Activated naive CD4-positive, alpha-beta T cell treated with anti-CD3 and anti-CD28 coated beads for 36 hours (primary cell): ENCODE measurements around the gene FAM53B. TPM values are rescaled to one million over a fixed set of nuclear protein-coding genes. Genes with fewer than 3 reads are reported as not detected.
A peak's percentile ranks its signal among the peaks of the same experiment; 100 is the strongest.

ENCODE experiments used
- CTCF ChIA-PET: fragments of 350-600 bp; sonication (Branson Sonifier 250); formaldehyde crosslinking; loops from one replicate; lab custom pipeline; 2021; ENCODE audit warnings: antibody characterized with exemption; lab: Charles Lee
- DNase-seq: peaks from one replicate; pipeline ENCODE4 v3.0.0-alpha.2; 2020
- H3K27ac Mint-ChIP-seq: one replicate; pipeline ENCODE4 v1.8.0; 2021; ENCODE audit warnings: mild to moderate bottlenecking, mixed read lengths
- H3K27me3 Mint-ChIP-seq: one replicate; pipeline ENCODE4 v1.8.0; 2021; ENCODE audit warnings: low read depth, mixed read lengths
- H3K36me3 Mint-ChIP-seq: one replicate; pipeline ENCODE4 v1.8.0; 2021; ENCODE audit warnings: low read depth, mixed read lengths
- H3K4me1 Mint-ChIP-seq: one replicate; pipeline ENCODE4 v1.8.0; 2021; ENCODE audit warnings: low read depth, mixed read lengths
- H3K4me3 Mint-ChIP-seq: one replicate; pipeline ENCODE4 v1.8.0; 2021; ENCODE audit warnings: mild to moderate bottlenecking, moderate library complexity, mixed read lengths
- H3K9me3 Mint-ChIP-seq: one replicate; pipeline ENCODE4 v1.8.0; 2021; ENCODE audit warnings: mixed read lengths
- intact Hi-C: fragments of 100-400 bp; cut with micrococcal nuclease; formaldehyde crosslinking; loops from one replicate; pipeline ENCODE4 v1.15.1; 2023
- total RNA-seq, 2 experiments: library from RNA; stranded (reverse); gene quantifications; one replicate each; pipeline ENCODE4 v1.2.3, GENCODE V29; 2021

The FAM53B gene
- total RNA-seq, 2 experiments from 2014 or later: 11.8 to 11.9 TPM

- no peak overlapping the region for H3K4me3 Mint-ChIP-seq
- CTCF ChIA-PET: interaction anchor here (2.1 to 12.6 kb wide), 2 partner anchors 10 to 16 kb away, joined by 8 to 138 read pairs; no protein-coding TSS in a partner anchor
- intact Hi-C loops: no loop called here
- peaks cover 80% of the 10 kb centered on the region for H3K4me1 Mint-ChIP-seq
- no peak for DNase-seq
- H3K9me3 Mint-ChIP-seq: no peaks in the 10 kb centered on the region
- peaks cover 1% of the 10 kb centered on the region for H3K36me3 Mint-ChIP-seq
- H3K27me3 Mint-ChIP-seq: no peaks in the 10 kb centered on the region
- H3K27ac Mint-ChIP-seq: no peak overlapping the region
Observed at GRCh38 chr10:124724279-124725027, 19.7 kb downstream of the FAM53B start.

GRCh38 chr10:124723826-124724225 is 20.4 kb downstream of the FAM53B start:
- no peak for DNase-seq
- peaks cover 80% of the 10 kb centered on the region for H3K4me1 Mint-ChIP-seq
- CTCF ChIA-PET: interaction anchor here (1.3 to 12.6 kb wide), 4 partner anchors 10 to 35 kb away, joined by 6 to 138 read pairs (median 12); no protein-coding TSS in a partner anchor
- intact Hi-C loops: loop anchor here (1.0 kb wide), 3 partner anchors 9 to 35 kb away; no protein-coding TSS in a partner anchor
- no peaks in the 10 kb centered on the region for H3K9me3 Mint-ChIP-seq
- H3K4me3 Mint-ChIP-seq: no peak overlapping the region
- H3K36me3 Mint-ChIP-seq: peaks cover 1% of the 10 kb centered on the region
- peak overlapping the region; percentile 91 for H3K27ac Mint-ChIP-seq
- H3K27me3 Mint-ChIP-seq: no peaks in the 10 kb centered on the region

- Mint-ChIP-seq H3K4me1 (peaks cover 80% of the 10 kb centered on the region), H3K27me3 (no peaks in the 10 kb centered on the region), H3K36me3 (peaks cover 1% of the 10 kb centered on the region), H3K9me3 (no peaks in the 10 kb centered on the region), H3K27ac (peak overlapping the region; percentile 91), H3K4me3 (peak overlapping the region; percentile 22)
- DNase-seq: peak; percentile 81
- CTCF ChIA-PET: interaction anchor here (0.6 to 12.6 kb wide), 6 partner anchors 10 to 193 kb away, joined by 3 to 138 read pairs (median 6); no protein-coding TSS in a partner anchor
- intact Hi-C loops: loop anchor here (1.0 kb wide), 3 partner anchors 10 to 34 kb away; no protein-coding TSS in a partner anchor
Observed at GRCh38 chr10:124722798-124723783, 21.1 kb downstream of the FAM53B start.

- CTCF ChIA-PET: interaction anchor here (0.6 to 12.6 kb wide), 6 partner anchors 10 to 201 kb away, joined by 3 to 138 read pairs (median 4); no protein-coding TSS in a partner anchor
- H3K9me3 Mint-ChIP-seq: no peaks in the 10 kb centered on the region
- peak overlapping the region; percentile 54 for H3K27ac Mint-ChIP-seq
- intact Hi-C loops: no loop called here
- DNase-seq: peak; percentile 52
- peaks cover 84% of the 10 kb centered on the region for H3K4me1 Mint-ChIP-seq
- no peaks in the 10 kb centered on the region for H3K27me3 Mint-ChIP-seq
- no peak overlapping the region for H3K4me3 Mint-ChIP-seq
- H3K36me3 Mint-ChIP-seq: peaks cover 1% of the 10 kb centered on the region
Observed at GRCh38 chr10:124721330-124722045, 22.7 kb downstream of the FAM53B start.

GRCh38 chr10:124719213-124719851 is 24.8 kb downstream of the FAM53B start:
- no peaks in the 10 kb centered on the region for H3K27me3 Mint-ChIP-seq
- CTCF ChIA-PET: interaction anchor here (0.6 to 12.6 kb wide), 22 partner anchors 10 to 316 kb away, joined by 3 to 138 read pairs (median 8); partner anchors contain the start of gene FAM53B
- H3K9me3 Mint-ChIP-seq: no peaks in the 10 kb centered on the region
- H3K27ac Mint-ChIP-seq: peak overlapping the region; percentile 84
- peak overlapping the region; percentile 64 for H3K4me3 Mint-ChIP-seq
- DNase-seq: peak; percentile 82
- H3K36me3 Mint-ChIP-seq: no peaks in the 10 kb centered on the region
- intact Hi-C loops: loop anchor here (1.0 to 2.0 kb wide), 4 partner anchors 23 to 493 kb away; partner anchors contain the start of gene EEF1AKMT2
- H3K4me1 Mint-ChIP-seq: peaks cover 89% of the 10 kb centered on the region

GRCh38 chr10:124717911-124718741 is 26.1 kb downstream of the FAM53B start:
- peak overlapping the region; percentile 84 for H3K27ac Mint-ChIP-seq
- H3K9me3 Mint-ChIP-seq: no peaks in the 10 kb centered on the region
- intact Hi-C loops: loop anchor here (1.0 to 2.0 kb wide), 9 partner anchors 10 to 491 kb away; partner anchors contain the start of gene EEF1AKMT2
- peaks cover 90% of the 10 kb centered on the region for H3K4me1 Mint-ChIP-seq
- peak; percentile 91 for DNase-seq
- CTCF ChIA-PET: interaction anchor here (0.9 to 12.6 kb wide), 19 partner anchors 9 to 74 kb away, joined by 3 to 138 read pairs (median 10); partner anchors contain the start of gene FAM53B
- H3K36me3 Mint-ChIP-seq: no peaks in the 10 kb centered on the region
- peak overlapping the region; percentile 64 for H3K4me3 Mint-ChIP-seq
- no peaks in the 10 kb centered on the region for H3K27me3 Mint-ChIP-seq

GRCh38 chr10:124717041-124717757 is 27.0 kb downstream of the FAM53B start:
- Mint-ChIP-seq H3K4me3 (peak overlapping the region; percentile 64), H3K27me3 (no peaks in the 10 kb centered on the region), H3K27ac (peak overlapping the region; percentile 84), H3K4me1 (peaks cover 88% of the 10 kb centered on the region), H3K9me3 (no peaks in the 10 kb centered on the region), H3K36me3 (no peaks in the 10 kb centered on the region)
- intact Hi-C loops: no loop called here
- no peak for DNase-seq
- CTCF ChIA-PET: interaction anchor here (1.2 to 12.6 kb wide), 11 partner anchors 8 to 71 kb away, joined by 4 to 138 read pairs (median 20); partner anchors contain the start of gene FAM53B

GRCh38 chr10:124716369-124716768 is 27.8 kb downstream of the FAM53B start:
- CTCF ChIA-PET: interaction anchor here (2.6 to 12.6 kb wide), 7 partner anchors 12 to 69 kb away, joined by 10 to 138 read pairs (median 58); no protein-coding TSS in a partner anchor

GRCh38 chr10:124715439-124715838 is 28.7 kb downstream of the FAM53B start:
- Mint-ChIP-seq H3K4me3 (no peak overlapping the region), H3K27me3 (no peaks in the 10 kb centered on the region), H3K4me1 (peaks cover 77% of the 10 kb centered on the region), H3K36me3 (no peaks in the 10 kb centered on the region), H3K9me3 (no peaks in the 10 kb centered on the region), H3K27ac (no peak overlapping the region)
- intact Hi-C loops: no loop called here
- CTCF ChIA-PET: interaction anchor here (1.9 to 12.6 kb wide), 4 partner anchors 11 to 37 kb away, joined by 5 to 138 read pairs (median 49); no protein-coding TSS in a partner anchor
- DNase-seq: peak; percentile 40

More at GRCh38 chr10:124716369-124716768, 27.8 kb downstream of the FAM53B start:
- Mint-ChIP-seq H3K27ac (peak overlapping the region; percentile 9), H3K4me3 (no peak overlapping the region), H3K27me3 (no peaks in the 10 kb centered on the region), H3K9me3 (no peaks in the 10 kb centered on the region), H3K4me1 (peaks cover 81% of the 10 kb centered on the region), H3K36me3 (no peaks in the 10 kb centered on the region)
- DNase-seq: no peak
- intact Hi-C loops: no loop called here
